AG09309 (cell line): Measurements from ENCODE around the gene TNP2.

ENCODE experiments used
- DNase-seq: peaks from one replicate; pipeline ENCODE4 v3.0.0-alpha.2; 2010; ENCODE audit warnings: low read depth
- H3K4me3 ChIP-seq: 2 replicates; pipeline ENCODE4 v1.5.1; 2011; ENCODE audit warnings: mild to moderate bottlenecking, low read depth, low read length, moderate library complexity; ENCODE audit not compliant: control insufficient read depth
- TF ChIP-seq, protein P1 (sequence below): IDR thresholded peaks from 2 replicates; pipeline ENCODE4 v1.5.1; 2011; ENCODE audit warnings: mild to moderate bottlenecking, low read depth, low read length, inconsistent platforms; ENCODE audit not compliant: insufficient read depth, control insufficient read depth; ENCODE audit errors: missing control alignments

Gene TNP2

DNA sequence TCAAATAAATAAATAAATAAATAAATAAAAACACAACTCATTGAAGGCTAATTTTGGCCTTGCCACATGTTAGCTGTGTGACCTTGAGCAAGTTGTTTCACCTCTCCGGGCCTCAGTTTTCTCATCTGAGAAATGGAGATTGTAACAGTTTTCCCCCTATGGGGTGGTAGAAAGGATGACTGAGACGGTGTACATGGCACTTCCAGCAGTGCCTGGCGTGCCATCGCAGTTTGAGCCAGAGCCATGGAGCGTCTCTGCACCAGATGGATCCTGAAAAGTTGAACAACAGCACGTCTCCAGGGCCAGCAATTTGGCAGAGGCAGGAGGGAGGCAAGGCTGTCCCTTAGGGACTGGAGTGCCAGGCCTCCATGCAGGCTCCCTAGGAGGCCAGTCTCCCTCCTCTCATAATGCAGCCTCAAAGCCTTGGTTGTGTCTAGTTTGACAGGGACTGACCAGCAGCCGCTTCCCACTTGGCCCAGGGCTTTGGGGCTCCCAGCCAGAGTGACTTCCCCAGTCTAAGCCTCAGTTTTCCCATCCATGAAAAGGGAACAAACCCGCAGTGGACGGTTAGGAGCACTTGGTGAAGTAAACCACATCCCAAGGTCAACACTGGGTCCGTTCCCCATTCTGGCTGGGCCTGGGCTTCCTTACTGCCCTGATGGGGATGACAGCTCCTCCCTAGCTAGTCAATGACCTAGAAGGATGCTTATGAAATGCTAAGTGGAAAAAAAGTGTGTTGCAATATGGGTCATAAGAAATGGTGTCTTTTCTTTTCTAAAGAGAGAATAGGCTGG lies 32.5 kb downstream of the TNP2 start:
- TF ChIP-seq, protein P1, sequence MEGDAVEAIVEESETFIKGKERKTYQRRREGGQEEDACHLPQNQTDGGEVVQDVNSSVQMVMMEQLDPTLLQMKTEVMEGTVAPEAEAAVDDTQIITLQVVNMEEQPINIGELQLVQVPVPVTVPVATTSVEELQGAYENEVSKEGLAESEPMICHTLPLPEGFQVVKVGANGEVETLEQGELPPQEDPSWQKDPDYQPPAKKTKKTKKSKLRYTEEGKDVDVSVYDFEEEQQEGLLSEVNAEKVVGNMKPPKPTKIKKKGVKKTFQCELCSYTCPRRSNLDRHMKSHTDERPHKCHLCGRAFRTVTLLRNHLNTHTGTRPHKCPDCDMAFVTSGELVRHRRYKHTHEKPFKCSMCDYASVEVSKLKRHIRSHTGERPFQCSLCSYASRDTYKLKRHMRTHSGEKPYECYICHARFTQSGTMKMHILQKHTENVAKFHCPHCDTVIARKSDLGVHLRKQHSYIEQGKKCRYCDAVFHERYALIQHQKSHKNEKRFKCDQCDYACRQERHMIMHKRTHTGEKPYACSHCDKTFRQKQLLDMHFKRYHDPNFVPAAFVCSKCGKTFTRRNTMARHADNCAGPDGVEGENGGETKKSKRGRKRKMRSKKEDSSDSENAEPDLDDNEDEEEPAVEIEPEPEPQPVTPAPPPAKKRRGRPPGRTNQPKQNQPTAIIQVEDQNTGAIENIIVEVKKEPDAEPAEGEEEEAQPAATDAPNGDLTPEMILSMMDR, result no peak
- no peak overlapping the region for H3K4me3 ChIP-seq
- no peak for DNase-seq

DNA sequence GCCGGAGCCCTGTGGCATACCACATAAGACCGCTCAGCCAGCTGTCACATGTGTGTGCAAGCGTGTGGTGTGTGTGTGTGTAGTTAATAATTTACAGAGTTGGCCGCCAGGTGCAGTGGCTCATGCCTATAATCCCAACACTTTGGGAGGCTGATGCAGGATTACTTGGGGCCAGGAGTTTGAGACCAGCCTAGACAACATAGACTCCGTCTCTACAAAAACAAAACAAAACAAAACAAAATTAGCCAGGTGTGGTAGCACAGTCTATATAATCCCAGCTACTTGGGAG lies 33.5 kb downstream of the TNP2 start:
- no peak overlapping the region for H3K4me3 ChIP-seq
- DNase-seq, result no peak
- TF ChIP-seq, protein P1, result no peak

DNA sequence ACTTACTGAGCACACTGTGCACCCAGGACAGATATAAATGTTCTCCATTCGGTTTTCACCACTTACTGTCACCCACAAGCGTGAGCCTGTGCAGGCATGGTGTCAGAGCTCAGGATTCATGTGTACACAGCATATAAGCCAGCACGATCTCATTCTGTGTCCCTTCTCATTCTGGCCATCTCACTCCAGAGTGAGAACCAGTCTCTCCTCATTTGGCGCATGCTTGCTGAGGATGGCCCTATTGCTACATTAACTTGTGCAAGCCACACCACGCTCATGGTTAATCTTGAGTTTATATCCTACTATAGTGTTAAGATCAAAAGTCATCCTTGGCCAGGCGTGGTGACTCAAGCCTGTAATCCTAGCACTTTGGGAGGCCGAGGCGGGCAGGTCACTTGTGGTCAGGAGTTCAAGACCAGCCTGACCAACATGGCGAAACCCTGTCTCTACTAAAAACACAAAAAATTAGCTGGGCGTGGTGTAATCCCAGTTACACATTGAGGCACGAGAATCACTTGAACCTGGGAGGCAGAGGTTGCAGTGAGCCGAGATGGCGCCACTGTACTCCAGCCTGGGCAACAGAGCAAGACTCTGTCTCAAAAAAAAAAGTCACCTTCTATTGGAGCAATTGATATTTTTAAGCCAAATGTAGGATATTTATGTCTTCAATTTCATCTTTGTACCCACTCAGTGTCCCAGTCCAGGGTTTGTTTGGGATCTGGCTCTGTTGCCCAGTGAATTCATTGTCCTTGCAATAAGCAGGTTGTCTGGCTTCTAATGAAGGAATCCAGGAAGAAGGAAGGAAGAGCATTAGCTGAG lies 34.0 kb downstream of the TNP2 start:
- DNase-seq, result no peak
- TF ChIP-seq, protein P1, result no peak
- H3K4me3 ChIP-seq, result no peak overlapping the region

DNA sequence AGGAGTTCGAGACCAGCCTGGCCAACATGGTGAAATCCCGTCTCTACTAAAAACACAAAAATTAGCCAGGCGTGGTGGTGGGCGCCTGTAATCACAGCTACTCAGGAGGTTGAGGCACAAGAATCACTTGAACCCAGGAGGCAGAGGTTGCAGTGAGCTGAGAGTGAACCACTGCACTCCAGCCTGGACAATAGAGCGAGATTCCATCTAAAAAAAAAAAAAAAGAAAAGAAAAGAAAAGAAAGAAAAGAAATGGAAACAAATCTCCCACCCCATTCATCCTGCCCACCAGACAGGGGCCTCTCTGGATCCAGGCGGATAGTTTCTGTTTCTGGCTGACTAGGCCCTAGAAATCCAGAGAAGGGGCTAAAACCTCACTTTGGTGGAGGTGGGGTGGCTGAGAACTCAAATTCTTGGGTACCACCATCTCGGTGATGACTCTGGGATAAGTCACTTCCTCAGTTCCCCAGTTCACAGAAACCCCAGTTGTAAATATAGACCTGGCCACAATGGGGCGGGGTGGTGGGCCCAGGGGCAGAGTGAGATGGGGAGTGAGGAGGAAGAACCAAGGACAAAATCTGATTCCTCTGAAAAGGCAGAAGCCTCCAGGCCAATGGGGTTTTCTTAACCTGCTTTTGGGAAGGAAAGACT lies 35.3 kb downstream of the TNP2 start:
- TF ChIP-seq, protein P1, result no peak
- DNase-seq, result no peak
- no peak overlapping the region for H3K4me3 ChIP-seq

DNA sequence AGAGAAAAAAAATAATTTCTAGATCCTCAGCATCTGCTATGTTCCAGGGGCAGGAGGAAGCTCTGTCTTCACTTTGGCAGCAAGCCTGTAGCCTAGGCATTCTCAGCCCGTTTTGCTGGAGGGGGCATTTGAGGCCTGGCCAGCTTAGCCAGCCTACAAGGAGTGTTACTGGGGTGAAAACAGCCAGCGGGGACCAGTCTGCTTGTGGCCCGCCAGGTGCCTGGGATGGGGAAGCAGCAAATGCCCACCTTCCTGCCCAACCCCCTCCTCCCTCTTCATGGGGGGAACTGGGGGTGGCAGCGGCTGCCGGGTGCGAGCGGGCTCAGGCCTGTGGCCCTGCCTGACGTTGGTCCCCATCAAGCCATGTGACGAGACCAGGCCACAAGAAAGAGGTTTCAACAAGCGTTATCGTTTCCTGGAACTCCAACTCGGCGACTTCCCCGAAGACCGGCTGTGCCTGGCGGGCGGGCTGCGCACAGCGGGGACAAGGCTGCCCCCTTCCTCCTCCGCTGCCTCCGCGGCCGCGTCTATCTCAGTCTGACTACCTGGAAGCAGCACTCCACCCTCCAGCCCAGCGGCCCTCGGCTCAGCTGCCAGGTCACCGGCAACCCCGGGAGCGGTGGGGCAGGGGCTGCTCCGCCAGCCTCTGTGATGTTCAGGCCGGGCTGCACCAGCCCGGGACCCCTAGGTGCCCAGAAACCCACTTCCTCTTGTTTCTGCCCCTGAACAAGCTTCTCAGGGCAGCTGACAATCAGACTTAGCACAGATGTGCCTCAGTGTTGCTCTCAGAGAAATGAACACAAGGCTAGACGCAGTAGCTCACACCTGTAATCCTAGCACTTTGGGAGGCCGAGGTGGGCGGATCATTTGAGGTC lies 36.0 kb downstream of the TNP2 start:
- TF ChIP-seq, protein P1, result no peak

DNA sequence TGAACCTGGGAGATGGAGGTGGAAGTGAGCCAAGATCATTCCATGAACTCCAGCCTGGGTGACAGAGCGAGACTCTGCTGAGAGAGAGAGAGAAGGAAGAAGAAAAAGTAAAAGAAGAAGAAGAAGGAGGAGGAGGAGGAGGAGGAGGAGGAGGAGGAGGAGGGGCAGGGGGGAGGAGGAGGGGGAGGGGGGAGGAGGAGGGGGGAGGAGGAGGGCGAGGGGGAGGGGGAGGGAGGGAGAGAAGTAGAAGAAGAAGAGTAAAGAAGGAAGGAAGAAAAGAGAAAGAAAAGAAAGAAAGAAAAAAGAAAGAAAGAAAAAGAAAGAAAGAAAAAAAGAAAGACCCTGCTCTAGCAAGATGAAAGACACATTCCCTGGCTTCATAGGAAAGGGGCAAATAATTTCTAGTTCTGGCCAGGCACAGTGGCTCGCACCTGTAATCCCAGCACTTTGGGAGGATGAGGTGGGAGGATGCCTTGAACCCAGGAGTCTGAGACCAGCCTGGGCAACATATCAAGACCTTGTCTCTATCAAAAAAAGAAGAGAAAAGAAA lies 36.7 kb downstream of the TNP2 start:
- DNase-seq, result no peak
- no peak overlapping the region for H3K4me3 ChIP-seq
- TF ChIP-seq, protein P1, result no peak

More for the DNA sequence above, 36.0 kb downstream of the TNP2 start:
- no peak for DNase-seq
- no peak overlapping the region for H3K4me3 ChIP-seq
